GM18499 (cell line): ENCODE measurements around the gene ARHGEF16.

Experiments used
- ATAC-seq: cut with Tn5 transposase; IDR thresholded peaks from one replicate; pipeline ENCODE4 v1.9.1; 2021; ENCODE audit warnings: moderate number of reproducible peaks; ENCODE audit not compliant: insufficient read depth, unreplicated experiment

Gene ARHGEF16

DNA sequence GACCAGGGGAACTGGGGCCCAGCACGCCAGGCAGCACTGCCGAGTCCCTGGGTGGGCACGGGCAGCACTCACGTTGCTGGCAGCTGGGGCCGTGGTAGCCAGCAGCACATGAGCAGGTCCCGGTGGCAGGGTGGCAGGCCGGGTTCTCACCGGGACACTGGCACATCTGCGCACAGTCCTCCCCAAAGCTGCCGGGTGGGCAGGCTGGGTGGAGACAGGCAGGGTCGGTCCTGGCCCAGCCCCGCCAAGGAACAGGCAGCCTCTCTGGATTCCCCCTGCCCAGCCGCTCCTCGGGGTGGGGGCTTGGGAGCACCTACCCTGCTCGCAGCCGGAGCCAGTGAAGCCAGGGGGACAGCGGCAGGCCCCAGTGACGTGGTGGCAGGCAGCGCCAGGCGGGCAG lies 42.5 kb downstream of the ARHGEF16 start:
- ATAC-seq, result no peak

DNA sequence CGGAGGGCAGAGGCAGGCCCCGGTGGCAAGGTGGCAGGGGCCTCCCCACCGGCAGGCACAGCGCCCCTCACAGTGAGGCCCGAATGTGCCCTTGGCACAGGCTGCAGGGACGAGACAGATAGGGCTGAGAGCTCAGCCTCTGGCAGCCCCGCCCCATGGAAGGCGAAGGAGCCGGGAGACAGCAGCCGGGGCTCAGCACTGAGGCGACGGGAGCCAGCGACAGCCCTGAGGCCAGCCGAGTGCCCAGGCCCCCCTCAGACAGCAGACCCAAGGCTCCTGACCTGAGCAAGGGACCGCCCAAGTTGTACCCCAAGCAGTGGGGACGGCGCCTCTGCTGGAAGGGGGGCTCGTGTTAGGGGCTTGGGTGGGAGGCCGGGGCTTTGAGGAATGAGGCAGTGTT lies 43.1 kb downstream of the ARHGEF16 start:
- ATAC-seq, result no peak

DNA sequence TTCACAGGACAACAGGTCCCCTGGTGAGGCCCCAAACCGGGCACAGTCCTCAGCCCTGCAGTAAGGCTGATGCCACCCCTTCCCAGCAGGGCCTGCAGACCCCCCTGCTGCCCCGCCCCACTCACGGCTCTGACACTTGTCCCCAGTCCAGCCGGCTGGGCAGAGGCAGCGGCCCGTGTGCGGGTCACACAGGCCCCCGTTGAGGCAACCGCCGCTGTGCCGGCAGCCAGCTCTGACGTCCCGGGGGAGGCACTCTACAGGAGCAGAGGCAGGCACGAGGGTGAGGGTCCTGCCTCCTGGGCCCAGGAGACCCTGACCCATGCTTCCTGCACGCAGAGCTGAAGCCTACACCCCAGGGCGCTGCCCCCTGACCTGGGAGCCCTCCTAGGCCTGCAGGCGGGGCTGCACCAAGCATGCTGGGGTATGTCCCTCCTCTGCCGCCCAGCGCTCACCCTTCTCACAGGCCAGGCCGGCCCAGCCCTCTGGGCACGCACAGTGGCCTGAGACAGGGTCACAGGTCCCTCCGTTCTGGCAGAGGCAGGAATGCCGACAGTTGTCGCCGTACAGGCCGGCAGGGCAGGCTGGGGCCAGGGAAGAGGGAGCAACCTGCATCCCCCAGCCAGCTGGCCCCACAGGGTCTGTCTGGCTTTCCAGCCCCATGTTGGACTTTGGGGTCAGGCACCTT lies 43.9 kb downstream of the ARHGEF16 start:
- ATAC-seq, result no peak

DNA sequence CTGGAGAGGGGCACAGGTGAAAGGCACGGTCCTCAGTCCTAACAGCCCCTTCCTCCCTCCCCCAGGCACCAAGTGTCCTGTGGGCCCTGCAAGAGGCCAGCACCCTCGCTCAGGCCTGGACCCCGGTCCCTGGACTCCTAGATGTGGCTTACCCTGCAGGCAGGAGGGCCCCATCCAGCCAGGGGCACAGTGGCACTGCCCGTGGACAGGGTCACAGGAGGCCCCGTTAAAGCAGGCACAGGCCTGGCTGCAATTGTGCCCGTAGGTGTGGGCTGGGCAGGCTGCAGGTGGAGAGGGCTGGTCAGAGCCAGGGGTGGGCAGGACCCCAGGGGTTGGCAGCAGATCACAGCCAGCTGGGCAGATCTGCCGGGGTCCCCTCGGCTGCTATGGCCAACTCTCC lies 44.5 kb downstream of the ARHGEF16 start:
- ATAC-seq, result no peak

DNA sequence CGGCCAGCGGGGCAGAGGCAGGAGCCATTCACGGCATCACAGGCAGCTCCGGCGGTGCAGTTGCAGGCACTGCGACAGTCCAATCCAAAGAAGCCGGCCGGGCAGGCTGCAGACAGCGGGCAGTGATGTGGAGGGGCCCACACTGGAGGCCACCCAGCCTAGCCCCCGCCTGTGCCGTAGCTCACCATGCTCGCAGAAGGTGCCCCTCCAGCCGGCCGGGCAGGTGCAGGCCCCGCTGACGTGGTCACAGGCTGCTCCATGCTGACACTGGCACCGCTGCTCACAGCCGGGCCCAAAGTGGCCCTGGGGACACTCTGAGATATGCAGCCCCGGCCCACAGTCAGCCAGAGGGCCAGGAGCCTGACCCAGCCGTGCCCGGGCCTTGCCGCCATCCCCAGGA lies 45.1 kb downstream of the ARHGEF16 start:
- no peak for ATAC-seq

DNA sequence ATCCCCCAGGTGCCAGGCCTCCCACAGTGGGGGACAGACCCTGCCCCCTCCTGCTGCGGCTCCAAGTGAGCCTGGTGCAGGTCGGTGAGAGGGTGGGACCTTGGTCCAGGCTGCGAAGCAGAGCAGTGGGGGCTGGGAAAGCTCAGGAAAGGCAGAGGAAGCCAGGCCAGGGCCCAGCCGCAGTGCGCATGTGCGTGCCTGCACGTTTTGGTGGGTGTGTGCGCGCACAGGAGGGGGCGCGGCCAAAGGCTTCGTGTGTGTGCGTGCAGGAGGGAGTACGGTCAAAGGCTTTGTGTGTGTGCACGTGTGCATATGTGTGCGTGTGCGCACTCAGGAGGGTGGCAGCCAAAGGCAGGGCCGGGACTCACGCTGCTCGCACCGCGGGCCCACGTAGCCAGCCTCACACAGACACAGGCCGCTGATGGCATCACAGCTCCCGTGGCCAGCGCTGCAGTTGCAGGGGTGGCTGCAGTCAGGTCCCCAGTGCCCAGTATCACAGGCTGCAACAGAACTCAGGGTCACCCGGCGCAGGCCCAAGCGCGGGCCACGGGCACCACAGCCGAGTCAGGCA lies 45.9 kb downstream of the ARHGEF16 start:
- no peak for ATAC-seq

DNA sequence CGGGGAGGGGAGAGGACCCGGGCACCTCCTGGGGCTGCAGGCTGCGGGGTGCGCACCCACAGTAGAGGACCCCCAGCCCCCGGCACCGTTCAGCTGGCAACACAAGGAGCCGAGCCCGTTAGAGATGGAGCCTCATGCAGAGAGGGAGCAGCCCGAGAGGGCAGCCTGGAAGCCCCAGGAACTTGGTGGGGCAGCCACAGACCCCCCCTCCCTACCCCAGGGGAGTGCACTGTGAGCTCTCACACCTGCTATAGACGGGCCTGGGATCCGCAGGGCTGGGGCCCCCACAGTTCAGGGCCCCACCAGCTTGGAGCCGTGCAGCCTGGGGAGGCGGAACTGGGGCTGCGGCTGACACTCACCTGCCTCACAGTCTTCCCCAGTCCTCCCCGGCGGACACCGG lies 47.0 kb downstream of the ARHGEF16 start:
- ATAC-seq, result no peak

DNA sequence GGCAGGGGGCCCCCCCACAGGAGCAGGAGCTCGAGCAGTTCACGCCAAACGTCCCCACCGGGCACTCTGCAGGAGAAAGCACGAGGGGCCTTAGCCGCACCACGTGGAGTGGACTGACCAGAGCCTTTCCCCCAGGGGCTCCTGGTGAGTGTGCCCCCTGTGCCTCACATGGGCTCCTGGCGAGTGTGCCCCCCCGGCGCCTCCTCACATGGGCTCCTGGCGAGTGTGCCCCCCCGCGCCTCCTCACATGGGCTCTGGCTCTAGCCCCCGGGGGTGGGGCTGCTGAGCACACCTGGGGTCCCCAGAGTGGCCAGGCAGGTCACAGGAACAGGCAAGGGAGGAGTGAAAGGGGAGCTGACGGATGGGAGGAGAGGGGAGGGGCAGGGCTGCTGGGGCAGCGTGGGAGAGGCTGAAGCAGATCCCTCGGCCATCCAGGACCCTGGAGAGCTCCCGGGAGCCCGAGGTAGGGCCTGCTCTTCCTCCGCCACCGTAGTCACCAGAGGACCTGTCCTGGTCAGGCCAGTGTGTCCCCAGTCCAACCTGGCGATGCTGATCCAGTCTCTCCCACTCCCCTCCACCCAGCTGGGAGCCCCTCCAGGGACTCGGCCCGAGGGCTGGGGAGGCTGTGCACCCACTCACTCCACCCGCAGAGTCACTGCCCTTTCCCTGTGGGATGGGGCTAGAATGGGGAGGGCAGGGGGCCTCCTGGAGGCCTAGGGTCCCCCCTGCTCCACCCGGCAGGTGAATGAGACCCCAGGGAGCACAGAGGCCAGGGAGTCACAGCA lies 47.6 kb downstream of the ARHGEF16 start:
- no peak for ATAC-seq

DNA sequence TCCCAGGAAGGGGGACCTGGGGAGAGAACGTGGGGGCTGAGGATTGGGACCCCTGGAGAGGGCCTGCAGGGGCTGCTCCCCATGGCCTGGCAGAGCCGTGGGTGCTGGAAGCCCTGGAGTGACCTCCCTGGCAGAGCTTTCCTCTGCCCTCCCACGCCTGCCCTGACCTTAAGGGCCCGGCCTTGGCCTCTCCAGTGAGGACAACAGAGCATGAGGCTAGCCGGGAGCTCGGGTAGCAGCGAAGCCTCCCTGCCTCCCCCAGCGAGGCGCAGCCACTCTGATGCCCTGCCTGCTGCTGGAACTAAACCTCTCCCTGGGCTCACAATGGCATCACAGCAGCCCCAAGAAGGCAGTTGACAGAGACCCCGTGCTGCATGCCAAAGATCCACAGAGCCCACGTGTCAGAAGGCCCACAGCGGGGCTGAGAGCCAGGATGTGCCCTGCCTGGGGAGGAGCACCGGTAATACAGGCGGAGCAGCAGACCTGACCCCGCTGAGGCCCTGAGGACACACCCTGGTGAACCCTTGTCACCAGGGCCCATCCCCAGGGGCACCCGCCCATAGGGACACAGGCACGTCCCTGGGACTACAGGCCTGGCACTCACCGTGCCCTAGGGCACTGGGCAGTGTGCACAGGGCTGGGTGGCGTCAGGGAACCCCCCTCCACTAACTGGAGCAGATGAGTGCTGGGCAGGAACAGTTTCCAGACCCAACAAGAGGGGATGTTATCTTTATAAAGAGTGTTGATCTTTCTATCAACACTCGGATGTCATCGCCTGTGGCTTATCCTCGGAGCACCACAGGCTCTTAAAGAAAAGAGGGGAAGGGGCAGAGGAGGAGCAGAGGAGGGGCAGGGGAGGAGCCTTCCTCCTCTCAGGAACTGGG lies 48.4 kb downstream of the ARHGEF16 start:
- ATAC-seq, result no peak

DNA sequence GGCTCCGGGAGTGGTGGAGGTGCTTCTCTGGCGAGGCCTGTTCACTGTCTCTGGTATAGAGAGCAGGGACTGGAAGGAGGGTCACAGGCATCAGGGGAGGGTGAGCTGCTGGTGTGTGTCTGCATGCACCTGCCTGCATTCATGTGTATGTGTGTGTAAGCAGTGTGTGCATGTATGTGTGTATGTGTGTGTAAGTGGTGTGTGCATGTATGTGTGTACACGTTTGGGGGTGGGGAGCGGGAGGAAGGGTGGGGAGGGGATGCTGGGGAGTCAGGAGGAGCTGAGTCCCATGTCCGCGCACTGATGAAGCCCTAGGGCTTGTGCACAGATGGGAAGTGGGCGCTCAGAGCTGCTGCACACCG lies 49.0 kb downstream of the ARHGEF16 start:
- no peak for ATAC-seq

DNA sequence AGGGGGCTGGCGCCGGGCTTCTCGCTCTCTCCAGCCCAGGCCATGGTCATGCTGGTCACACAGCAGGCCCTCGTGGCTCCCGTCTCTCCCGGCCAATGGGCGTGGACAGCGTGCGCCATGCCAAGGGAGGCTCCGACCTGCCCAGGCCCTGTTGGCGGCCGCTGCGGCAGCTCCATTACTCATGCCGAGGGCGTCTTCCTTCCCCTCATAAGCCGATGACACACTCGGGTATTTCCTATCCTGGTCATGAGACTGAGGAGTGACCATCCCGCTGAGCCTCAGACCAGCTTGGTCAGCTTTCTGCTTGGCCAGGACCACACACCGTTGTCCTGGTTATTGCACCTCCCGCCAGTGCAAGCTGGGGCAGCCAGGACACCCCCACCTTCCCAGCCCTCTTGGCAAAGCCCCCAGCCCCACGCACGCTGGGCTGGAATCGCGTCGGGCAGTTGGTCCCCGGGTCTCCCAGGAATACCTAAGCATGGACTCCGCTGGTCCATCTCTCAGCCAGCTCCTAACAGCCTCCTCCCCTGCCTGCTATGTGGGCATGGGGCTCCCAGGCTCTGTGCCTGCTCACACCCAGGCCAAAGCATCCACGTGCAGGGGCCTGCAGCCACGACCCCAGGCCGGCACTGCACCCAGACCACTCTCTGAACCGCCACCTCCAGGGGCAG lies 49.8 kb downstream of the ARHGEF16 start:
- ATAC-seq, result no peak

DNA sequence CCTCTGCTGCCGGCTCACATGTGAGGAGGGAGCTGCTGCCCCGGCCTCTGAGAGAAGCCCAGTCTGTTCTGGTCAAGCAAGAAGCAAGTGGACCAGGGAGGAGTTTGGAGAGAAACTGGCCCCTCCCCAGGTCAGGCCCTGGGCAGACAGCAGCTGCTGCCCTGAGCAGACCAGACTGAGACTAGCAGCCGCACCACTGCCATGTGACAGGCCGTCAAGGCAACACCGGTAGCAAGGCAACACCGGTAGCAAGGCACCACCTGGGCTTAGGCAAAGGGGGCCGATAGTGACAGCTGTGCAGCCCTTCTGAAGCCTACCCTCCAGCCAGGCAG lies 50.3 kb downstream of the ARHGEF16 start:
- ATAC-seq, result no peak

DNA sequence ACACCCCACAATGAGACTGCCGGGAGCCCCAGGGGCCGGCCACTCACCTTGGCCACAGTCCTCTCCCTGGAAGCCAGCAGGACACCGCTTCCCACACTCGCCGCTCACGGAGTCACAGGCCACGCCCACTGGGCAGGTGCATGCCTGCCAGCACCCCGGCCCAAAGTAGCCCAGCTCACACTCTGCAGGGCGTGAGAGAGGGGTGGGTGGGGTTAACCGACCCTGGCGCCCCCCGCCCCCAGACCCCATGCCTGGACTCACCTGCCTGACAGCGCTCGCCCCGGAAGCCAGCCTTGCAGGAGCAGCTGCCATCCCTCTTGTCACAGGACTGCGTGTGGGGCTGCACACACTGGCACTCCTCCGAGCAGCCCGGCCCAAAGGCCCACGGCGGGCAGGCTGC lies 50.7 kb downstream of the ARHGEF16 start:
- no peak for ATAC-seq

DNA sequence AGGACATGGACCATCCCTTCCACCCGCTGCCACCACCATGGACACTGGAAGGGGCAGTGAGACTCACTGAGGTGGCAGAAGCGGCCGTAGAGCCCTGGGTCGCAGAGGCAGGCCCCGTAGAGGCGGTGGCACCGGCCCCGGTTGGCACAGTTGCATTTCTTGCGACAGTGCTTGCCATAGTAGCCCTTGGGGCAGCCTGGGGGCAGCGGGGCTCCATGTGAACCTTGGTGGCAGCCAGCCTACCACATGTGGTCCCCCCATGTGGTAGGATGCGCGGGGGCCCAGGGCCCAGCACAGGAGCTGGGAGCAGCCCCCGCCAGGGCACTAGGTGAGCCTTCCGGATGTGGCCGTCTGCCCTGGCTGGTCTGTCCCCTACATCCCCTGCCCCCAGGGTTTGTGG lies 51.6 kb downstream of the ARHGEF16 start:
- ATAC-seq, result no peak

DNA sequence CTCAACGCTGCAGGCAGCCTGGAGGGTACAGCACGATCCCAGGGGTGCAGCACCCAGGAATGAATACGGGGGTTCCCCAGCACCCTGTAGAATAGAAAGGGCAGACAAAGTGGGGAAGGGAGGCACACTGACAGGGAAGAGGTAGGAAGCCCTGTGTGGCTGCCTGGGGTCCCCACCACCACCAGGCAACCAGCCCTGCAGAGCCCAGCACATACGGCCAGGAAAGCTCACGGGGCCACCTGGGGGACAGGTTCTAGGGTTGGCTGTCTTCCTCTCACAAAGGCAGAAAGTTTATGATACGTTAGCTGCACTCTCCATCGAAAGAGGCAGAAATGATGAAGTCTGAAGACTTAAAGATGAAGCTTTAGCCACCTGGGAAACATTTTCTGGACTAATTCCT lies 52.5 kb downstream of the ARHGEF16 start:
- ATAC-seq, result no peak

DNA sequence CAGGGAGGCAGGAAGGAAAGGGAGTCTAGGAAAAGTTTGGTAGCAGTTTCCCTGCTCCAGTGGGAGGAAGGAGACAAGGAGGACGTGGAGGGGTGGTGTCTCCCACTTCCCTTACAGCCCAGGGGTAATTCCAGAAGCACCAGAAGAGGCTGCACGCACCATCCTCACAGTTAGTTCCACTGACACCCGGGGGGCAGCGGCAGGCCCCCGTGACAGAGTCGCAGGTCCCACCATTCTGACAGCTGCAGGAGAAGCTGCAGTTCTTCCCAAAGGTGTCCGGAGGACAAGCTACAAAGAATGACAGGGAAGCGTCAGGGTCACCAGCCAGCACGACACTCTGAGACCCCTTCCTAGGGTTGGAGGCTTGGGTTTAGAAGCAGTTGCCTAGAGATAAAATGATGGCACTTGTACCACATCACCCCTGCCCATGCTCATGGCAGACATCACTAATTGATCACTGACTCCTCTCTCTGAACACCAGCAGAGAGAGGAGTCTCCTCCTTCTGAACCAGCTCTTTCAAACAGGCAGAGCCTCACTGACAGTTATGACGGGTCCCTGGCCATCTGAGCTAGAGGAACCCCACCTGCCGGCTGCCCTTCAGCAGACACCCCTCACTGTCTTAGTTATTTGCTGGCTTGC lies 53.3 kb downstream of the ARHGEF16 start:
- ATAC-seq, result no peak

DNA sequence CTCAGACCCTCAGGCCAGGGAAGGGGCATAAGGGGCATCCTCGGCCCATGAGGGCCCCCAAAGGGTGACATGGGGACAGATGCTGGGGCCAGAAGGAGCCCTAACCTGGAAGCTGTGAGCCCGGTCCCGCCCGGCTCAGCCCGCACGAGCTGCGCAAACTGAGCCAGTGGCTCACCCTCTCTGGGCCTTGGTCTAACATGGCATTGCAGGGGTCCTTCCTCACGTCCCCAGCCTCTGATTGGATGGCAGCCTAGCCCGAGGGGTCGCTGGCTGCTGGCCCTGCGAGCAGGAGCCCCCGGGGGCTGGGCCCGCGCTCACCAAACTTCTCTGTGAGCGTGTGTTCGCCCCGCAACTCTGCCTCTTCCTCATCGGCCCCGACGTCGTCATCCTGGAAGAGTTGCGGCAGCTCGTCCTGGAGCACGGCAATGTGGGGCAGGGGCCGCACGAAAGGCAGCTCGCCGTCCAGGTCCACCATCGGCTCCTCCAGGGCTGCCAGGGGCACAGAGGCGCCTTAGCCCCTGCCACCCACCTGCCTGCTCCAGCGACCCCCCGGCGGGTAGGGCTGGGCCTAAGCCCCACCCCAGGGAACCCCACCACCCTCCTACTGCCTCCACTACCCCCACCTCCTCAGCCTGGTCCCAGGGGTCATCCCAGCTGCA lies 54.4 kb downstream of the ARHGEF16 start:
- no peak for ATAC-seq

DNA sequence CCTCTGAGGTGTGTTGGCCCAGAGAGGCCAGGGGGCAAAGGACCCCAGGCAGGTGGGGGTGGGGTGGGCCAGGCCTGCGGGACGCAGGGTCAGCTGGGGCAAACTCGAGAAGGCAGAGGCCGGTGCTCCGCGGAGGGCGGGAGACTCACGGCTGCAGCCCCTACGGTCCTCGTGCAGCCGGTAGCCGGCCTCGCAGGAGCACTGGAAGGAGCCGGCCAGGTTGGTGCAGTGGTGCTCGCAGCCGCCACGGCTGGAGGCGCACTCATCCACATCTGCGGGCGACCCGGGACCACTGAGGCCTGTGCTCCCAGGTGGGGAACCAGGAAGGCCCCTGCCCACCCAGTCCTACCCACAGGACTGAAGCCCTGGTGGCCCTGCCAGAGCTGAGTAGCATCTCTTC lies 55.3 kb downstream of the ARHGEF16 start:
- no peak for ATAC-seq

DNA sequence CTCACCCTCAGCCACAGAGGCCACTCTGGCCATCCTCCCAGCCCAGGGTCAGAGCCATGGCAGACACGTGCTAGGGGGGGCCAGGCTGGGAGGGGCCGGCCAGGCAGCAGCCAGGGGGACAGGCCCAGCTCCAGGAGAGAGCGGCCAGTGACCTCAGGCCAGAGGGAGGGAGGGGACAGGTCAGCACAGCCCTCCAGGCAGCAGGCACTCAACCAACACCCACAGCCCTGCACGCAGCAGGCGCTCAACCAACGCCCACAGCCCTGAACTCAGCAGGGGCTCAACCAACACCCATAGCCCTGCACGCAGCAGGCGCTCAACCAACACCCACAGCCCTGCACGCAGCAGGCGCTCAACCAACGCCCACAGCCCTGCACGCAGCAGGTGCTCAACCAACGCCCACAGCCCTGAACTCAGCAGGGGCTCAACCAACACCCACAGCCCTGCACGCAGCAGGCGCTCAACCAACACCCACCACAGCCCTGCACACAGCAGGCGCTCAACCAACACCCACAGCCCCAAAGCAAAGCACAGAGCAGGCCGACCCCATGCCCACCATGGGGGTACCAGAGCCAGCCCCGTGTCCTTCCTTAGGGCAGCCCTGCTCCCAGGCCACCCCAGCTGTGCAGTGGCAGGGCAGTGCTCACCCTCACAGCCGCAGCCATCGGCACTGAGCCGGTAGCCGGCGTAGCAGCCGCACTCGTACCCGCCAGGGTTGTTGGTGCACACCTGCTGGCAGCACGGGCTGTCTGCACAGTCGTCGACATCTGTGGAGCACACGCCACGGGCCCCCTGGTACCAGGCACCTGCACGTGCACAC lies 55.9 kb downstream of the ARHGEF16 start:
- no peak for ATAC-seq
